ENCODE data around the gene FBXL3.

FBXL3 gene

DNA sequence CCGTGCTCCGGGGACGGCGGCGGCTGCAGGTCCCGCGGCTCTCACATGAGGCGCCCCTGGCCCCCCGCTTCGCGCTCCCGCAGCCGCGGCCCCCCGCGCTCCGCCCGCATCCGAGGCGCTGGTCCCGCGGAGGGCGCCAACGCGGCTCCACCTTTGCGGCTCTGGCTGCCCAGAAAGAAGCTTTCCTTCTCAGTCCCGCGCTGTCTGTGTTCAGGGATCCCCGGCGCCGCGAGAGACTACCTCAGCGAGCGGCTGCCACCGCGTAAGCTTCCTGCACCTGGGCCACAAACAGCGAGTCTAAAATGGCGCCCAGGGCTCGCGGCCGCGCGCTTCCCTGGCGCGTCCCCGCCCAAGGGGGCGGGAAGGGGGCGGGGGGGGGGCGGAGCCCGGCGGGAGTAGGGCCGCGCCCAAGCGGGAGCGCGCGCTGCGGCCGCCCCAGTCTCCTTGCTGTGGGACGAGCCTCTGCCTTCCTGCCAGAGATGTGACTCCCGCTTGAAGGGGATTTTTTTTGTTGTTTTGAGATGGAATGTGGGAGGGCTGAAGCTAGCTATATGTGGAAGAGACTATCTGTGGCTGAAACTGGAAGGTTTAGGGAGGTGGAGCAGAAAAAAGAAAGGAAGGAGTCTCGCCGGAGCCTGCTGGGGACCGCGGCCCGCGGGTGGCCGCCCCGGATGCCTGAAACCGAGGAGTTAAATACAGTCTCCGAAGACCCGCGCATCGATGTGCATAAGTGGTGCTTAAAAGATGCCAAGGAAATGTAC is at the start of gene FBXL3:
TSS of gene FBXL3 (minus strand) at position 299 of the 761 bp plus-strand sequence. CDS start 5,299 bp downstream, outside the sequence.
- Mint-ChIP-seq H3K4me3 (peak within 1 kb of the TSS; percentile 93), H3K36me3 (ENCODE audit: low read depth) (peaks cover 29% of the 10 kb centered on the region), H3K4me1 (ENCODE audit: low read depth) (peaks cover 51% of the 10 kb centered on the region), H3K9me3 (peaks cover 4% of the 10 kb centered on the region), H3K27ac (peak within 1 kb of the TSS; percentile 91), H3K27me3 (no peaks in the 10 kb centered on the region)
- intact Hi-C loops (cut with micrococcal nuclease): loop anchor here (2.0 to 5.0 kb wide), 2 partner anchors 34 to 40 kb away; partner anchors contain the start of gene CLN5

GRCh38 chr13:77067519-77067918 is 40.6 kb upstream of the FBXL3 start:
- H3K9me3 Mint-ChIP-seq: no peaks in the 10 kb centered on the region
- H3K36me3 Mint-ChIP-seq (ENCODE audit: low read depth): peaks cover 65% of the 10 kb centered on the region
- intact Hi-C loops (cut with micrococcal nuclease): loop anchor here (5.0 kb wide), 1 partner anchor 40 kb away; the partner anchor contains the start of gene FBXL3
- no peak overlapping the region for H3K27ac Mint-ChIP-seq
- no peak overlapping the region for H3K4me3 Mint-ChIP-seq
- H3K27me3 Mint-ChIP-seq: no peaks in the 10 kb centered on the region
- H3K4me1 Mint-ChIP-seq (ENCODE audit: low read depth): peaks cover 21% of the 10 kb centered on the region

- intact Hi-C loops (cut with micrococcal nuclease): loop anchor here (5.0 kb wide), 1 partner anchor 38 kb away; the partner anchor contains the start of gene FBXL3
- H3K36me3 Mint-ChIP-seq (ENCODE audit: low read depth): peaks cover 64% of the 10 kb centered on the region
- H3K27ac Mint-ChIP-seq: peak overlapping the region; percentile 87
- peaks cover 21% of the 10 kb centered on the region for H3K4me1 Mint-ChIP-seq (ENCODE audit: low read depth)
- H3K9me3 Mint-ChIP-seq: no peaks in the 10 kb centered on the region
- H3K4me3 Mint-ChIP-seq: peak overlapping the region; percentile 32
- H3K27me3 Mint-ChIP-seq: no peaks in the 10 kb centered on the region
Measured at GRCh38 chr13:77065461-77066147, 38.6 kb upstream of the FBXL3 start.

- Mint-ChIP-seq H3K4me1 (ENCODE audit: low read depth) (peaks cover 21% of the 10 kb centered on the region), H3K36me3 (ENCODE audit: low read depth) (peaks cover 64% of the 10 kb centered on the region), H3K4me3 (no peak overlapping the region), H3K9me3 (no peaks in the 10 kb centered on the region), H3K27ac (no peak overlapping the region), H3K27me3 (no peaks in the 10 kb centered on the region)
- intact Hi-C loops (cut with micrococcal nuclease): no loop called here
Measured at GRCh38 chr13:77062097-77062496, 35.1 kb upstream of the FBXL3 start.

GRCh38 chr13:77061362-77061761 is 34.4 kb upstream of the FBXL3 start:
- intact Hi-C loops (cut with micrococcal nuclease): no loop called here
- H3K4me3 Mint-ChIP-seq: no peak overlapping the region
- H3K9me3 Mint-ChIP-seq: no peaks in the 10 kb centered on the region
- peaks cover 70% of the 10 kb centered on the region for H3K36me3 Mint-ChIP-seq (ENCODE audit: low read depth)
- H3K27me3 Mint-ChIP-seq: no peaks in the 10 kb centered on the region
- peaks cover 21% of the 10 kb centered on the region for H3K4me1 Mint-ChIP-seq (ENCODE audit: low read depth)
- H3K27ac Mint-ChIP-seq: no peak overlapping the region

DNA sequence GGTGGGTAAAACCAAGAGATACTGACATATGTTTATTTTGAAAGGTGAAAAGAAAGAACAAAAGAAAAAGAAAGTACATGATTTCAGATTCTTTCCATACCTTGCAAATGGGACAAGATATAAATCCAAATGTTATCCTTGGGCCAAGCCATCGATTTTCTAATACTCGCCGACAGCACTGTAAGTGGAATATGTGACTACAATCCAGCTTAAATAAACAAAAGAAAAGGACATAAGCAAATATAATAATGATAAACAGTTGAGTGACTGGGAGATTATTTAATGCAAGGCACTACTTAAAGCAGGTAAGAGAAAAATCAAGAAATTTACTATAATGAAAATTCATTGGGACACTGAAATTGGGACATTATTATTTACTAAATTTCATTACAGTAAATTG is 29.9 kb upstream of the FBXL3 start:
- no peaks in the 10 kb centered on the region for H3K27me3 Mint-ChIP-seq
- H3K9me3 Mint-ChIP-seq: no peaks in the 10 kb centered on the region
- H3K4me3 Mint-ChIP-seq: no peak overlapping the region
- no peak overlapping the region for H3K27ac Mint-ChIP-seq
- H3K4me1 Mint-ChIP-seq (ENCODE audit: low read depth): no peaks in the 10 kb centered on the region
- intact Hi-C loops (cut with micrococcal nuclease): no loop called here
- peaks cover 78% of the 10 kb centered on the region for H3K36me3 Mint-ChIP-seq (ENCODE audit: low read depth)

DNA sequence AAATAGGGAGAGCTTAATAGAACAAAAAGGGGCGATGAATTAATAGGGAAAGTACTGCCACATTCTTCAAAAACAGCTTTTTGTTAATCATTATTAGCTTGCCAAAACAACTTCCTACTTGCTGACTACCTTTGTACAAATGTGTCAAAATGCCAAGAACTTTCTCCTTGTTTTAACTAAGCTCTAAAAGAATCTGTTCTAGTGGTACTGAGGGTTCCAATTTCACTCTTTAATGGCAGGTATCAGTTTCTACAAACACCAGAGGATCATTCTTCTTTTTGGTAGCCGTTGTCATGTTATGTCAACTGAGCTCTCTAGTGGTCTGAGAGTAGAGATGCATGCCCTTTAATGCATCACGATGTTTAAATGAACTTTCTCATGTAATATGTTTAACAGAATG is 29.4 kb upstream of the FBXL3 start:
- H3K27ac Mint-ChIP-seq: no peak overlapping the region

DNA sequence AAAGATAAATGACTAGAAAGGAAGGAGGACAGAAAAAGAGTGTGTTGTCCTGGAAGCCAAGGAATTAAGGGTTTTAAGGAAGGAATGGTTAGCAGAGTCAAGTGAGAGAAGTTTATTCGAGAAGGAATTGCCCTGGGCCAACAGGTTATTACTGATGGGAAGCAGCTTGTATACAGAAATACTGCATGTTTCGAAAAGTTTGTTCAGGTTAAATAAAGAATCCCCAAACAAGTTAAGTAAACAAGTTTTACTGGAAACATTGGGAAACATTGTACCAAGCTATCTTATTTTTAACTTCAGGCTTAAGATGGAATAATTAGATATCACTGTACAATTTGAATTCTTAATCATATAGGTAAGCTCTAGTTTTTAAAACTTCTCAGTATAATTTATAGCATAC is 28.2 kb upstream of the FBXL3 start:
- peaks cover 84% of the 10 kb centered on the region for H3K36me3 Mint-ChIP-seq (ENCODE audit: low read depth)
- H3K27ac Mint-ChIP-seq: no peak overlapping the region
- intact Hi-C loops (cut with micrococcal nuclease): no loop called here
- H3K27me3 Mint-ChIP-seq: no peaks in the 10 kb centered on the region
- peaks cover 4% of the 10 kb centered on the region for H3K4me1 Mint-ChIP-seq (ENCODE audit: low read depth)
- no peaks in the 10 kb centered on the region for H3K9me3 Mint-ChIP-seq
- no peak overlapping the region for H3K4me3 Mint-ChIP-seq

More for the DNA sequence above, 29.4 kb upstream of the FBXL3 start:
- H3K36me3 Mint-ChIP-seq (ENCODE audit: low read depth): peaks cover 79% of the 10 kb centered on the region
- H3K4me3 Mint-ChIP-seq: no peak overlapping the region
- no peaks in the 10 kb centered on the region for H3K27me3 Mint-ChIP-seq
- intact Hi-C loops (cut with micrococcal nuclease): no loop called here
- H3K4me1 Mint-ChIP-seq (ENCODE audit: low read depth): no peaks in the 10 kb centered on the region
- no peaks in the 10 kb centered on the region for H3K9me3 Mint-ChIP-seq

DNA sequence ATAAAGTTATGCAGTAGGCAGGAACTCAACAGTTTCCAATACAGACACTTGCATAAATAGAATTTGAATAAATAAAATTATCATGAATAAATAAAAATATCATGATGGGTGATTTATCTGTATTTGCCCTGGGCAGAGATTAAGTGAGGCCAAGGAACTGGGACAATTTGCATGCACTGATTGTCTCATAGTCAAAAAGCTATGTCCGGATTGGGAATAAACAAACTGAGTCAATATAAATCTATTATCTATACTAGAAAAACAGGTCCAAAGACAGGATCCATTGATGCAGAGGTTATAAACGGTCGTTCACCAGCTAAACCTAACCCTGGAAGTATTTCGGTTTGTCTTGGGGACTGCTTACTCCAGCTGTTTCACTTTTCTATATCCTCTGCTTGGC is 26.2 kb upstream of the FBXL3 start:
- no peak overlapping the region for H3K4me3 Mint-ChIP-seq
- intact Hi-C loops (cut with micrococcal nuclease): no loop called here
- H3K27ac Mint-ChIP-seq: no peak overlapping the region
- no peaks in the 10 kb centered on the region for H3K27me3 Mint-ChIP-seq
- peaks cover 71% of the 10 kb centered on the region for H3K36me3 Mint-ChIP-seq (ENCODE audit: low read depth)
- peaks cover 23% of the 10 kb centered on the region for H3K4me1 Mint-ChIP-seq (ENCODE audit: low read depth)
- H3K9me3 Mint-ChIP-seq: no peaks in the 10 kb centered on the region

DNA sequence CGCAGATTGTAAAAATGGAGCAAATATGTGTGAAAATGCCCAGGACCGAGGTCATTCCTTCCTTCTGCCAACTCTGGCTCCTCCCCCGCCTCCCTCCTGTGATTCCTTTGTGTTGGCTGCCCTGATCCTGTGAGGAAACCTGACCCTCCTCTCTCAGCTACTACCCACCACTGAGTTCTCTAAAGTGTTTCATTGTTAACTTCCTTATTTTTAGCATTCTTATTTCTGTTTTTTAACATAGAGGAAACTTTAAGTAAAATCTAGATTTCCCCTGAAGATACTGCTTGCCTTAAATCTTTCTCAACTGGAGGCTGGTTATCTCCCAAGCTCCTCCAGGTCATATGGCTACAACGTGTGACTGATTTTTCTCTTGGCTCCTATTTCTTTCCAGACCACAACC is 21.7 kb upstream of the FBXL3 start:
- H3K27me3 Mint-ChIP-seq: no peaks in the 10 kb centered on the region
- peak overlapping the region; percentile 17 for H3K4me3 Mint-ChIP-seq
- H3K9me3 Mint-ChIP-seq: no peaks in the 10 kb centered on the region
- intact Hi-C loops (cut with micrococcal nuclease): no loop called here
- peaks cover 51% of the 10 kb centered on the region for H3K36me3 Mint-ChIP-seq (ENCODE audit: low read depth)
- peaks cover 32% of the 10 kb centered on the region for H3K4me1 Mint-ChIP-seq (ENCODE audit: low read depth)
- H3K27ac Mint-ChIP-seq: peak overlapping the region; percentile 77

DNA sequence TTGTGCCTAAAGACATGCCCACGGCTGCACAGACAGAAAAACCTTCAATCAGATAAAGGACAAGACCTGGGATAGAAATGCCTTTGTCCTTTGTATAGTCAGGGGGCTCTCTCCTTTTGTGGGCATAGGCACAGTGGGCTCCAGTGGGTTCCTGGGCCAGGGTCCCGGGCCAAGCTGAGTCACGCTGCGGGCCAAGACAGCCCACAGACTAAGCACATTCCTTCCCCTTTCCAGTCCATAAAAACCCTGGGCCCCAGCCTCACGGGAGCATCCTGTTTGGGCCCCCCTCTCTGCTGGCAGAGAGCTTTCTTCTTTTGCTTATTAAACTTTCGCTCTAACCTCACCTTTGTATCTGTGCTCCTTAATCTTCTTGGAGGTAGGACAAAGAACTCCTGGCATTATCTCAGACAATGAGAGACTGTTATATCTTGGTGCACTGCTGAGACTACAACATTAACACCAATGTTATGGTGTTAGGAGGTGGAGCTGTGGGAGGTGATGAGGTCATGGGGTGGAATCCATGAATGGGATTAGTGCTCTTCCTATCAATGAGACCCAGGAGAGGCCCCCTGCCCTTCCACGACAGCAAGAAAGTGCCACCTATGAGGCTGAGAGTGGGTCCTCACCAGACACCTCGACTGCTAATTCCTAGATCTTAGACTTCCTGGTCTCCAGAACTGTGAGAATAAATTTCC is 20.8 kb upstream of the FBXL3 start:
- Mint-ChIP-seq H3K27me3 (no peaks in the 10 kb centered on the region), H3K36me3 (ENCODE audit: low read depth) (peaks cover 56% of the 10 kb centered on the region), H3K4me3 (no peak overlapping the region), H3K4me1 (ENCODE audit: low read depth) (peaks cover 36% of the 10 kb centered on the region), H3K27ac (peak overlapping the region; percentile 4), H3K9me3 (no peaks in the 10 kb centered on the region)
- intact Hi-C loops (cut with micrococcal nuclease): no loop called here

- Mint-ChIP-seq H3K27me3 (no peaks in the 10 kb centered on the region), H3K9me3 (peaks cover 3% of the 10 kb centered on the region), H3K4me3 (no peak overlapping the region), H3K4me1 (ENCODE audit: low read depth) (peaks cover 11% of the 10 kb centered on the region), H3K36me3 (ENCODE audit: low read depth) (peaks cover 27% of the 10 kb centered on the region), H3K27ac (no peak overlapping the region)
- intact Hi-C loops (cut with micrococcal nuclease): no loop called here
Measured at GRCh38 chr13:77042566-77043177, 15.7 kb upstream of the FBXL3 start.

DNA sequence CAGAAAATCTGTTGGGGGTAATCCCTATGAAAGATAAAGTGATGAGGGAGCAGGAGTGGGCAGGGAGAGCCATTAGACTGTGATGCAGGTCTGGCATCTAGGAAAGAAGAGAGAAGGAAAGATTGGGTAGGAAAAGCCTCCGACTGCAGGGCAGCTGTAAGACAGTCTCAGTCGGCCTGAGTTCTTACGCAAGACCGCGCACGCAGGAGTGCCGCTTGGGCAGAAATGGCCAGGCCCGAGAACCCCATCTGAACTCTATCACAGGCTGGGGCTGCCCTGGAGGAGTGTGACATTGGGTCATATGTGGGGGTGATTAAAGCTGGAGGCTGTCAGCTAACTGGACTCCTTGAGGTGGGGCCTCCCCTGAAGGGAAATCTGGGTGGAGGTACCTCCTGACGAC is 13.9 kb upstream of the FBXL3 start:
- peaks cover 7% of the 10 kb centered on the region for H3K4me1 Mint-ChIP-seq (ENCODE audit: low read depth)
- no peak overlapping the region for H3K27ac Mint-ChIP-seq
- intact Hi-C loops (cut with micrococcal nuclease): no loop called here
- peaks cover 12% of the 10 kb centered on the region for H3K36me3 Mint-ChIP-seq (ENCODE audit: low read depth)
- H3K4me3 Mint-ChIP-seq: no peak overlapping the region
- H3K9me3 Mint-ChIP-seq: peaks cover 11% of the 10 kb centered on the region
- no peaks in the 10 kb centered on the region for H3K27me3 Mint-ChIP-seq

Data from dendritic cell treated with granulocyte-macrophage colony-stimulating factor and Interleukin-4, amounts not matched to agents 40 ng/mL and 50 ng/mL, for 4 days (primary cell).